PC-3 (cell line): ENCODE measurements around the gene CYP21A2. TPM values are rescaled to one million over a fixed set of nuclear protein-coding genes. Genes with fewer than 3 reads are reported as not detected.

Experiments
- ATAC-seq: fragments of 200-7000 bp; cut with Tn5 transposase; 2 replicates; pipeline ENCODE4 v1.9.1; 2020; ENCODE audit warnings: mild to moderate bottlenecking, moderate library complexity
- BruUV-seq: library from RNA; stranded (reverse); fragments of 400-500 nt; replicated peaks from 2 replicates; lab custom pipeline; 2021; lab: Mats Ljungman, UMichigan
- CTCF ChIA-PET: fragments of 300-600 bp; sonication (Branson Sonifier 250); formaldehyde crosslinking; loops from one replicate; lab custom pipeline; 2022; ENCODE audit warnings: antibody characterized with exemption; lab: Charles Lee
- POLR2A ChIA-PET: fragments of 300-600 bp; sonication (Branson Sonifier 250); formaldehyde crosslinking; loops from one replicate; lab custom pipeline; 2022; ENCODE audit warnings: antibody characterized with exemption; ENCODE audit not compliant: unreplicated experiment; lab: Charles Lee
- DNase-seq: peaks from one replicate; pipeline ENCODE4 v3.0.0-alpha.2; 2015
- H2AFZ ChIP-seq: fragments of 300-600 bp; sonication (generic); 2 replicates; pipeline ENCODE4 v1.6.0; 2016; ENCODE audit warnings: antibody characterized with exemption, low read length
- H3F3A ChIP-seq: fragments of 300-600 bp; sonication (generic); one replicate; pipeline ENCODE4 v1.6.0; 2017; ENCODE audit warnings: antibody characterized with exemption, low read length, control low read depth, mild to moderate bottlenecking; ENCODE audit not compliant: unreplicated experiment
- H3K27ac ChIP-seq: fragments of 300-600 bp; sonication (generic); 2 replicates; pipeline ENCODE4 v1.5.1; 2016; ENCODE audit warnings: mild to moderate bottlenecking, low read length
- H3K27me3 ChIP-seq: fragments of 300-600 bp; sonication (generic); 2 replicates; pipeline ENCODE4 v1.6.1; 2016; ENCODE audit warnings: low read length, mixed read lengths
- H3K36me3 ChIP-seq: fragments of 300-600 bp; sonication (generic); 2 replicates; pipeline ENCODE4 v1.6.1; 2016; ENCODE audit warnings: low read depth, mixed run types, low read length, mixed read lengths
- H3K4me1 ChIP-seq: fragments of 300-600 bp; sonication (generic); 2 replicates; pipeline ENCODE4 v1.5.1; 2016; ENCODE audit warnings: low read length; ENCODE audit not compliant: insufficient read depth
- H3K4me2 ChIP-seq: fragments of 300-600 bp; sonication (generic); 2 replicates; pipeline ENCODE4 v1.6.0; 2016; ENCODE audit warnings: low read length
- H3K4me3 ChIP-seq: fragments of 300-600 bp; sonication (generic); 2 replicates; pipeline ENCODE4 v1.5.1; 2016; ENCODE audit warnings: mild to moderate bottlenecking, low read length, mixed read lengths
- H3K79me2 ChIP-seq: fragments of 300-600 bp; sonication (generic); 2 replicates; pipeline ENCODE4 v1.6.1; 2017; ENCODE audit warnings: low read length, mixed read lengths
- H3K9ac ChIP-seq: fragments of 300-600 bp; sonication (generic); 2 replicates; pipeline ENCODE4 v1.6.0; 2016; ENCODE audit warnings: mild to moderate bottlenecking, low read length
- H3K9me2 ChIP-seq: fragments of 300-600 bp; sonication (generic); replicated peaks from 2 replicates; pipeline ENCODE4 v1.6.1; 2016; ENCODE audit warnings: mixed run types, low read length, mixed read lengths
- H3K9me3 ChIP-seq: fragments of 300-600 bp; sonication (generic); 2 replicates; pipeline ENCODE4 v1.6.1; 2016; ENCODE audit warnings: low read length, mixed read lengths
- H4K20me1 ChIP-seq: fragments of 300-600 bp; sonication (generic); 2 replicates; pipeline ENCODE4 v1.6.1; 2016; ENCODE audit warnings: low read length, mixed read lengths
- EZH2 ChIP-seq: fragments of 300-600 bp; sonication (generic); IDR thresholded peaks from one replicate; pipeline ENCODE4 v1.6.1; 2017; ENCODE audit warnings: antibody characterized with exemption, mild to moderate bottlenecking, low read length; ENCODE audit not compliant: unreplicated experiment
- EZH2phosphoT487 ChIP-seq: fragments of 300-600 bp; sonication (generic); IDR thresholded peaks from 2 replicates; pipeline ENCODE4 v1.6.1; 2018; ENCODE audit warnings: mild to moderate bottlenecking, antibody characterized with exemption, low read length, borderline replicate concordance
- intact Hi-C: fragments of 100-400 bp; cut with micrococcal nuclease; formaldehyde crosslinking; loops from 2 replicates; pipeline ENCODE4 v1.9.0; 2023
- total RNA-seq: library from RNA; depleted of rRNA; stranded (reverse); fragments of >200 nt; gene quantifications from 2 replicates; pipeline ENCODE4 v1.2.3, GENCODE V29; 2014
- TF ChIP-seq, protein P1 (sequence below): fragments of 300-600 bp; sonication (generic); conservative IDR thresholded peaks from 2 replicates; pipeline ENCODE4 v1.5.1; 2017; ENCODE audit warnings: antibody characterized with exemption, low read depth, mild to moderate bottlenecking, low read length

The CYP21A2 gene
- total RNA-seq, 1 experiment from 2014 or later = not detected

DNA sequence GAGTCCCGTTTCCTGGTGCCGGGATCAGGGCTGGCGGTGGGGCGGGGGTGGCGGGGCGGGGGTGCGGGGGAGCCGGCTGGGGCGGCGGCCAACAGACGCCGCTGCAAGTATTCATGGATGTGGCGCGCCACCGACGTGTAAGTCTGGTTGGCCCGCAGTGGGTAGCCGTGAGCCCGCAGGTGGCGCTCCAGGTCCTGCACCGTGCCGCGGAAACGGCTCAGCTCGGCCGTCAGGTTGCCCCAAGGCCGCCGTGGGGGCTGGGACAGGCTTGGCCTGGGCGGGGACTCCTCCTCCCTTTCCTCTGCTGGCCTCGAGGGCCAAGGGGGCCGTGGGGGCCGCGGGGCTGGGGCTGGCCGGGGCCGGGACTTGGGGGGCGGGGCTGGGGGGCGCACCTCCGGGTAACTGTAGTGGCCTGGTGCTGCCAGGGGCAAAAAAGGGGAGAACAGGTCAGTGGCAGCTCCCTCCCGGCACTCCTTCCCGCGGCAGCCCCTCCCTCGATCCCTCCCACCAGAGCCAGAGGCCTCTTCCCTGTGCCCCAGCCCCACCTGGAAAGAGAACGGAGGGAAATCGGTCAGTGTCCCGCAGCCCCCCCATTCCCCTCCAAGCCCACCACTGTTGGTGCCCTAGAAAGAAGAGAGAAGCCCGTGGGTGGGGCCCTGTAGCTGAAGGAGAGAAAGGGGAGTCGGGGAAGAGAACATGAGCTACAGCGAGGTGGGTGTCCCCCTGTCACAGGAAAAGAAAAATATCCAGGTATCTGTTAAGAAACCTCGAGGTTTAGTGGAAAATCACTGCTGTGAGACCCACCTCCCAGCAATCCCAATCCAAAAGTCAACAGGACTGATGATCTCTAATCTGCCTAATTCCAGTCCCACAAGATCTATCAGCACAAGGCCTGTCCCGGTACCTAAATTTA is 49.6 kb downstream of the CYP21A2 start:
- Histone ChIP-seq H3K79me2 (no peaks in the 10 kb centered on the region), H3K9ac (no peak overlapping the region), H3K27ac (no peak overlapping the region), H2AFZ (0 out of 2 replicates have a peak overlapping the region, but pooled peaks have one; percentile 56), H3K9me2 (no peaks in the 10 kb centered on the region), H3K4me1 (peaks cover 31% of the 10 kb centered on the region), H3K4me2 (0 out of 2 replicates have a peak overlapping the region, but pooled peaks have one; percentile 9), H3F3A (no peaks in the 10 kb centered on the region), H3K9me3 (no peaks in the 10 kb centered on the region), H3K36me3 (no peaks in the 10 kb centered on the region), H3K4me3 (no peak overlapping the region), H4K20me1 (no peaks in the 10 kb centered on the region), H3K27me3 (no peaks in the 10 kb centered on the region)
- peak; percentile 88 for DNase-seq
- TF ChIP-seq, protein P1, sequence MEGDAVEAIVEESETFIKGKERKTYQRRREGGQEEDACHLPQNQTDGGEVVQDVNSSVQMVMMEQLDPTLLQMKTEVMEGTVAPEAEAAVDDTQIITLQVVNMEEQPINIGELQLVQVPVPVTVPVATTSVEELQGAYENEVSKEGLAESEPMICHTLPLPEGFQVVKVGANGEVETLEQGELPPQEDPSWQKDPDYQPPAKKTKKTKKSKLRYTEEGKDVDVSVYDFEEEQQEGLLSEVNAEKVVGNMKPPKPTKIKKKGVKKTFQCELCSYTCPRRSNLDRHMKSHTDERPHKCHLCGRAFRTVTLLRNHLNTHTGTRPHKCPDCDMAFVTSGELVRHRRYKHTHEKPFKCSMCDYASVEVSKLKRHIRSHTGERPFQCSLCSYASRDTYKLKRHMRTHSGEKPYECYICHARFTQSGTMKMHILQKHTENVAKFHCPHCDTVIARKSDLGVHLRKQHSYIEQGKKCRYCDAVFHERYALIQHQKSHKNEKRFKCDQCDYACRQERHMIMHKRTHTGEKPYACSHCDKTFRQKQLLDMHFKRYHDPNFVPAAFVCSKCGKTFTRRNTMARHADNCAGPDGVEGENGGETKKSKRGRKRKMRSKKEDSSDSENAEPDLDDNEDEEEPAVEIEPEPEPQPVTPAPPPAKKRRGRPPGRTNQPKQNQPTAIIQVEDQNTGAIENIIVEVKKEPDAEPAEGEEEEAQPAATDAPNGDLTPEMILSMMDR = peak; percentile 54
- TF ChIP-seq EZH2 = no peak
- peak; percentile 71 for ATAC-seq
- intact Hi-C loops = loop anchor here (1.0 to 10.0 kb wide), 3 partner anchors 26 to 113 kb away; partner anchors contain the start of gene DXO
- ChIA-PET CTCF (interaction anchor here (0.5 to 1.2 kb wide), 3 partner anchors 21 to 31 kb away, joined by 3 read pairs; partner anchors contain the start of gene TNXB), POLR2A (no interaction called here)
- TSS peak; percentile 31 for BruUV-seq

DNA sequence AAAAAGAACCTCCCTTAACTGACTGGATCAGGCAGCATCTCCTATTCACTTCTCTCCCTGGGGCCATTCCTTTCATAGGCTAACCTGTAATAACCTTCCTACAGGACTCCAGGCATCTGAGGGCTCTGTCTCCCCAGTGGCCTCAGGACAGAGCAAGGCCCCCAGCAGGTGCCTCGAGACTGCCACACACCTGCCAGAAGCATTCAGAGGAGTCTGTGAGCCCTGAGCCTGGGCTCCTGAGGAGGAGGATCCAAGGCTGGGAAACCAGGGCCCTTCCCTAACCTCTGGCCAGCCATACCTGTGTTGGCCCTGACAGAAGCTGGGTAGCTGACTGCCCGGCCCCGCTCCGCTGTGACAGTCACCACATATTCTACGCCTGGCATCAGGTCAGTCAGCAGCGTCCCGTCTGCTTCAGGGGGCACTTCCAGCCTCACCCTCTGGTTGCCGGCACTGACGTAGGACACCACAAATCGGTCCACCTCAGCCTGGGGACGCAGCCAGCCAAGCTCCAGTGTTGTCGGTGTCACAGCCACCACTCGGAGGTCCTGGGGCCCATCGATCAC is 50.4 kb downstream of the CYP21A2 start:
- Histone ChIP-seq H3K4me3 (no peak overlapping the region), H3K79me2 (no peaks in the 10 kb centered on the region), H3K9ac (no peak overlapping the region), H3K4me1 (peaks cover 24% of the 10 kb centered on the region), H3K27ac (no peak overlapping the region), H4K20me1 (no peaks in the 10 kb centered on the region), H3F3A (no peaks in the 10 kb centered on the region), H3K27me3 (no peaks in the 10 kb centered on the region), H2AFZ (no peak overlapping the region), H3K9me3 (no peaks in the 10 kb centered on the region), H3K36me3 (no peaks in the 10 kb centered on the region), H3K4me2 (no peak overlapping the region), H3K9me2 (no peaks in the 10 kb centered on the region)
- no peak for ATAC-seq
- TF ChIP-seq EZH2phosphoT487 = no peak
- no peak for TF ChIP-seq EZH2
- TF ChIP-seq, protein P1 = no peak
- no TSS peak for BruUV-seq
- intact Hi-C loops = loop anchor here (10.0 kb wide), 1 partner anchor 114 kb away; the partner anchor contains the start of gene DXO
- POLR2A ChIA-PET = interaction anchor here (0.5 kb wide), 1 partner anchor 114 kb away, joined by 6 read pairs; no protein-coding TSS in a partner anchor
- CTCF ChIA-PET = interaction anchor here (0.6 kb wide), 1 partner anchor 20 kb away, joined by 3 read pairs; no protein-coding TSS in a partner anchor
- DNase-seq = no peak
